GM23248 (cell line): Measurements from ENCODE around the gene RAD51B. TPM values are rescaled to one million over a fixed set of nuclear protein-coding genes. Genes with fewer than 3 reads are reported as not detected.
"Not testable (repeated sequence)": the region's sequence is repeated elsewhere in the genome, so short reads cannot be mapped to it uniquely, and the experiment has no call there.

ENCODE experiments used
- DNase-seq: peaks from one replicate; pipeline ENCODE4 v3.0.0-alpha.2; 2015
- H2AFZ ChIP-seq: fragments of 200-600 bp; sonication (generic); 2 replicates; pipeline ENCODE4 v1.6.1; 2016; ENCODE audit warnings: antibody characterized with exemption
- H3F3A ChIP-seq: fragments of 200-600 bp; sonication (generic); 2 replicates; pipeline ENCODE4 v1.6.1; 2016; ENCODE audit warnings: mild to moderate bottlenecking, antibody characterized with exemption, mixed run types; ENCODE audit not compliant: insufficient read depth
- H3K27ac ChIP-seq: fragments of 200-600 bp; sonication (generic); 2 replicates; pipeline ENCODE4 v1.5.1; 2016; ENCODE audit warnings: mild to moderate bottlenecking
- H3K27me3 ChIP-seq: fragments of 200-600 bp; sonication (generic); replicated peaks from 2 replicates; pipeline ENCODE4 v1.6.1; 2016; ENCODE audit warnings: mild to moderate bottlenecking; ENCODE audit not compliant: insufficient read depth
- H3K36me3 ChIP-seq: fragments of 200-600 bp; sonication (generic); 2 replicates; pipeline ENCODE4 v1.6.1; 2016; ENCODE audit warnings: low read depth, mild to moderate bottlenecking
- H3K4me1 ChIP-seq: fragments of 200-600 bp; sonication (generic); 2 replicates; pipeline ENCODE4 v1.6.1; 2016; ENCODE audit warnings: mild to moderate bottlenecking; ENCODE audit not compliant: insufficient read depth
- H3K4me2 ChIP-seq: fragments of 200-600 bp; sonication (generic); one replicate; pipeline ENCODE4 v1.6.1; 2016; ENCODE audit warnings: mild to moderate bottlenecking; ENCODE audit not compliant: unreplicated experiment
- H3K4me3 ChIP-seq: fragments of 200-600 bp; sonication (generic); 2 replicates; pipeline ENCODE4 v1.5.1; 2016; ENCODE audit warnings: mild to moderate bottlenecking
- H3K79me2 ChIP-seq: fragments of 200-600 bp; sonication (generic); 2 replicates; pipeline ENCODE4 v1.6.1; 2016; ENCODE audit warnings: mild to moderate bottlenecking; ENCODE audit not compliant: insufficient read depth
- H3K9ac ChIP-seq: fragments of 200-600 bp; sonication (generic); 2 replicates; pipeline ENCODE4 v1.6.1; 2016; ENCODE audit warnings: mild to moderate bottlenecking
- H3K9me2 ChIP-seq: fragments of 200-600 bp; sonication (generic); 2 replicates; pipeline ENCODE4 v1.6.1; 2016; ENCODE audit warnings: mixed run types, mild to moderate bottlenecking, moderate library complexity; ENCODE audit not compliant: insufficient read depth
- H3K9me3 ChIP-seq: fragments of 200-600 bp; sonication (generic); one replicate; pipeline ENCODE4 v1.6.1; 2017; ENCODE audit warnings: low read depth
- H4K20me1 ChIP-seq: fragments of 200-600 bp; sonication (generic); 2 replicates; pipeline ENCODE4 v1.6.0; 2016; ENCODE audit not compliant: insufficient read depth
- EZH2 ChIP-seq: fragments of 200-600 bp; sonication (generic); IDR thresholded peaks from 2 replicates; pipeline ENCODE4 v1.6.1; 2018; ENCODE audit warnings: antibody characterized with exemption, mild to moderate bottlenecking; ENCODE audit not compliant: insufficient read depth, poor library complexity, severe bottlenecking
- EZH2phosphoT487 ChIP-seq: fragments of 200-600 bp; sonication (generic); IDR thresholded peaks from 2 replicates; pipeline ENCODE4 v1.6.1; 2018; ENCODE audit warnings: antibody characterized with exemption, moderate library complexity, mild to moderate bottlenecking, low read depth; ENCODE audit not compliant: insufficient read depth
- WGBS, 2 experiments: methylation state at CpG; one replicate each; pipeline ENCODE4 v1.1.6; 2015 to 2017; ENCODE audit warnings: low lambda C conversion rate in 2 of 2, low coverage in 1 of 2; ENCODE audit errors: missing lambda C conversion rate in 2 of 2; 5-methylcytosine and 5-hydroxymethylcytosine counted together
- in situ Hi-C: fragments of 300-500 bp; cut with MboI; formaldehyde crosslinking; loops from 2 replicates; pipeline ENCODE4 v1.15.0; 2020
- polyA plus RNA-seq: library from polyadenylated mRNA; unstranded; fragments of >200 nt; fragmentation: Nextera tagmentation; extraction: Ambion mirVana; gene quantifications from 2 replicates; pipeline ENCODE4 v1.2.1, GENCODE V29; 2016
- total RNA-seq: library from RNA; depleted of rRNA; stranded (reverse); fragments of >200 nt; shearing (Covaris generic); gene quantifications from 2 replicates; pipeline ENCODE4 v1.2.3, GENCODE V29; 2014

Gene RAD51B
- total and polyA plus RNA-seq, 2 experiments from 2014 or later: 4.0 to 8.8 TPM

DNA sequence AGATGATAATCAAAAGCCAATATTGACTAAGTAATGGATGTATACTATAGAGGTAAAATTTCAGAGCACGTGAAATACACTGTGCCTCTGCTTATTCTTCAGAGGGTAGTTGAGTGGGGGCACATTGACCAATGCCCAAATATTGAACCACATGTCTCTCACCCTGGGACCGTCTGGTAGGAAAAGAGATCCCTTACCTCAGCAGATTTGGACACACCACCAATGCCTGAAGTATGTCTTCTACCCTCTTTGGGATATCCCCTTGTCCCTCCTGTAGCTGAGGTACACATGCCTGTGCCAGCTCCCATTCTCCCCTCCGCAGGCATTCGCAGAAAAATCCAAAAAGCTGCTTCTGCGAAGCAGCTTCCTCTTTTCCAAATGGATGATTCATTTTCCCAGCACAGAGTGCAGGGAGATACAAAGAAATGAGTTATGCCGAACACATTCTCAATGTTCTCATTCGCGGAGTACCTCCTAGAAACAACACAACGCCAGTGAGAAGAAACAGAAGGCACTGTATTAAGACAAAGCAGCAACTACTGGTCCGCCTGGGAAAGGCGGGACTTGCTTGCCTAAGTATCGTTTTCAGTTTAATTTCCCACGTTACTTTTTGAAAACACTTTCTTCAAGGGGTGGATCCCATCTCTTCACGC, 3.9 kb upstream of the RAD51B start:
- no peaks in the 10 kb centered on the region for H3K9me2 ChIP-seq
- H3F3A ChIP-seq: no peaks in the 10 kb centered on the region
- peak overlapping the region; percentile 90 for H3K4me3 ChIP-seq
- H4K20me1 ChIP-seq: no peaks in the 10 kb centered on the region
- no peak for TF ChIP-seq EZH2phosphoT487
- TF ChIP-seq EZH2: no peak
- H3K79me2 ChIP-seq: peaks cover 18% of the 10 kb centered on the region
- peak overlapping the region; percentile 87 for H3K4me2 ChIP-seq
- H3K36me3 ChIP-seq: peaks cover 20% of the 10 kb centered on the region; the same call in 1 of the 2 replicates
- peak; percentile 76 for DNase-seq
- peak overlapping the region; percentile 90 for H3K9ac ChIP-seq
- H3K27me3 ChIP-seq: no peaks in the 10 kb centered on the region
- H2AFZ ChIP-seq: peak overlapping the region; percentile 100
- in situ Hi-C loops: no loop called here
- peaks cover 9% of the 10 kb centered on the region for H3K4me1 ChIP-seq
- H3K9me3 ChIP-seq: no peaks in the 10 kb centered on the region
- 9 to 10% methylated on average over 14 of the region's 14 CpGs for WGBS, 2 experiments
- H3K27ac ChIP-seq: peak overlapping the region; percentile 76

DNA sequence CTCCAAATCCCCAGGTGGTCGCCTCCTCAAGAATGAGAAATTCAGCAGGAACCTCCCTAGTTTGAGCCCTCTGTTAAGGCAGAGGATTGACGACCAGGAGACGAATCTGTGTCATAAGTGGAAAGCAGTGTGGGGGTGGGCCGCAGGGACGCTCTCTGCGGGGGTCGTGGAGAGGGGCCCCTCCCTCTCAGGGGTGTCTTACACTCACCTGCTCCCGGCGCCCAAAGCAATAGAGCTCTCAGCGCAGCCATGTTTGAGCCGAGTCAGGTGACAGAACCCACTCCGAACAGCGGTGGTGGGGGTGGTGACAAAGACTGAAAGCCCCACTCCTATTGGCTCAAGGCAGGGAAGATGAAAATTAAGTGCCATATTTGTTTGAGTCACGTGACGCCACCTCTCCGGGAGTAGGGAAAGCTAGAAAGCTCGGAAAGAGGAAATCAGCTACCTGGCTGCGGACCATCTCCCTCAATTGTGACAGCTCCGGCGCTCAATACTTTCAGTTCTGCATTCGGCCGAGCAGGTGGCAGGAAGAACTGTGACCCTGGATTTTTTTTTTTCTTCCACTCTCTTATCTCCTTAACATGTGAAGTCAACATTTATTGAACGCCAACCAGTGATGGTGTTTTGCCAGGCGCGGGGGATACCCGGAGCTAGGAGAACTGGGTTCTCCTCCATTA, 3.1 kb upstream of the RAD51B start, which contains the start of gene ZFYVE26:
Gene ZFYVE26, minus strand, starts transcription at position 265 of the 677 bp plus-strand sequence. CDS start 627 bp downstream, outside the sequence.
- DNase-seq: peak; percentile 98
- Histone ChIP-seq H3K4me3 (peak within 1 kb of the TSS; percentile 90), H3K9ac (peak within 1 kb of the TSS; percentile 90), H3K9me2 (no peaks in the 10 kb centered on the region), H3K36me3 (peaks cover 20% of the 10 kb centered on the region; the same call in 1 of the 2 replicates), H3K4me2 (peak within 1 kb of the TSS; percentile 87), H3K79me2 (peaks cover 18% of the 10 kb centered on the region), H3K4me1 (peaks cover 9% of the 10 kb centered on the region), H3K9me3 (no peaks in the 10 kb centered on the region), H4K20me1 (no peaks in the 10 kb centered on the region), H3F3A (no peaks in the 10 kb centered on the region), H3K27me3 (no peaks in the 10 kb centered on the region), H2AFZ (peak within 1 kb of the TSS; percentile 100), H3K27ac (peak within 1 kb of the TSS; percentile 76)
- no peak for TF ChIP-seq EZH2
- no peak for TF ChIP-seq EZH2phosphoT487
- 1% methylated on average over 26 of the region's 26 CpGs for WGBS, 2 experiments
- in situ Hi-C loops: no loop called here

DNA sequence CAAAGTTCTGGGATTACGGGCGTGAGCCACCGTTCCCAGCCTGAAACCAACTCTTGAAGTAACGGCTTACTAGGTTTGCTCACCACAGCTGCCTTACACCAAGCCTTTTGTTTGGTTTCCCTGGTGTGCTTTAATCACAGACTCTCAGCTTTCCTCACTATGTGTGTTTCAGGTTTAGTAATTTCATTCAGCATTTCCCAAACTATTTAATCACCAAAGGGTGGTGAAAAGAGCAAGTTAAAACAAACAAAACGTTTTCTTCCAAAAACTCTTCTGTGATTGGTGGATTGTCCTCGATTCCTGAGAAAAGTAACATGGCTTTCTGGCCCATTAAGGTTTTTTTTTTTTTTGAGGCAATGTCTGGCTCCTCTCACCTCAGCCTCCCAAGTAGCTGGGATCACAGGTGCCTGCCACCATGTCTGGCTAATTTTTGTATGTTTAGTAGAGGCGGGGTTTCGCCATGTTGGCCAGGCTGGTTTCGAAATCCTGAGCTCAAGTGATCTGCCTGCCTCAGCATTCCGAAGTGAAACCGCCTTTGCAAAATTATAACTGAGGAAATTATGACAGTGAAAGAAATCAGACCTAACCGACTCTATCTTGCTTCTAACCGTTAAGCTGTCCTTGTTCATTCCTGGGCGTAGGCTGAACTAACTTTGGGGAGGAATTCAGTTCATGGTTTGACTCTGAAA, 1.7 kb upstream of the RAD51B start:
- Histone ChIP-seq H3K4me2 (no peak overlapping the region), H3K9me2 (no peaks in the 10 kb centered on the region), H2AFZ (no peak overlapping the region), H3K27ac (no peak overlapping the region), H3K4me3 (no peak overlapping the region), H3K9me3 (no peaks in the 10 kb centered on the region), H3K27me3 (no peaks in the 10 kb centered on the region), H3K9ac (no peak overlapping the region), H3K36me3 (peaks cover 9% of the 10 kb centered on the region; the same call in 1 of the 2 replicates), H3K79me2 (peaks cover 18% of the 10 kb centered on the region), H3K4me1 (peaks cover 9% of the 10 kb centered on the region), H3F3A (no peaks in the 10 kb centered on the region), H4K20me1 (no peaks in the 10 kb centered on the region)
- in situ Hi-C loops: no loop called here
- DNase-seq: no peak
- TF ChIP-seq EZH2phosphoT487: no peak
- 90 to 92% methylated on average over 14 of the region's 14 CpGs for WGBS, 2 experiments

DNA sequence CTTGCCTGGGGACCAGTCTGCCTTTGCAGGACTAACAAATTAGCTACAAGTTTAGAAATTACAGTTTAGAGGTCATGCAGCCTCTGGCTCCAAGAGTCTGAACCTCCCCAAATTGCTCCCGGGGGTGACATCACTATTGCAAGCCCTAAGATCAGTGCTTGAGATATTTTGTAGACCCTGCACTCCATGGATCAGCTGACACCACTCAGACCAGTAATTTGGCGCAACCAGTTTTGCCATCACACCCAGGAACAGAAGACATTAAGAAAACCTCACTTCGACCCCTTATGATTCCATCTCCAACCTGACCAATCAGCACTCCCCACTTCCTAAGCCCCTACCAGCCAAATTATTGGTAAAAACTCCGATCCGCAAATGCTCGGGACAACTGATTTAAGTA, 1.1 kb upstream of the RAD51B start:
- H3K4me1 ChIP-seq, H3K9ac ChIP-seq, H3K27me3 ChIP-seq, H3K36me3 ChIP-seq, in situ Hi-C loops, DNase-seq, H3F3A ChIP-seq, H3K4me2 ChIP-seq, H4K20me1 ChIP-seq, H3K9me2 ChIP-seq, H3K9me3 ChIP-seq, H3K27ac ChIP-seq, H3K4me3 ChIP-seq: not testable (repeated sequence)
- Histone ChIP-seq H2AFZ (0 out of 2 replicates have a peak overlapping the region, but pooled peaks have one; percentile 99), H3K79me2 (peaks cover 18% of the 10 kb centered on the region)
- 92 to 93% methylated on average over 6 of the region's 6 CpGs for WGBS, 2 experiments
